ENCODE results near the gene DERL3. TPM values are rescaled to one million over a fixed set of nuclear protein-coding genes. Genes with fewer than 3 reads are reported as not detected.

DERL3 gene
- total RNA-seq, 6 experiments from 2014 or later = 0.21 to 0.88 (median 0.40) TPM

GRCh38 chr22:23801886-23802377 is 36.9 kb downstream of the DERL3 start:
- H3K9me3 Mint-ChIP-seq = no peaks in the 10 kb centered on the region
- no peak overlapping the region for H3K4me3 Mint-ChIP-seq

GRCh38 chr22:23801238-23801821 is 37.5 kb downstream of the DERL3 start:
- peak overlapping the region; percentile 14; the same call in 1 of the 2 replicates for H3K27ac Mint-ChIP-seq
- no peak overlapping the region for H3K4me3 Mint-ChIP-seq
- peaks cover 1% of the 10 kb centered on the region for H3K27me3 Mint-ChIP-seq (ENCODE audit: insufficient read depth)
- TF ChIP-seq CTCF (IDR thresholded peaks at IDR 0.05) = no peak
- no peak for DNase-seq
- H3K4me1 Mint-ChIP-seq (ENCODE audit: low read depth) = no peaks in the 10 kb centered on the region
- no peaks in the 10 kb centered on the region for H3K9me3 Mint-ChIP-seq
- peaks cover 43% of the 10 kb centered on the region for H3K36me3 Mint-ChIP-seq (ENCODE audit: low read depth)

More at GRCh38 chr22:23801886-23802377, 36.9 kb downstream of the DERL3 start:
- no peaks in the 10 kb centered on the region for H3K4me1 Mint-ChIP-seq (ENCODE audit: low read depth)
- peaks cover 1% of the 10 kb centered on the region for H3K27me3 Mint-ChIP-seq (ENCODE audit: insufficient read depth)
- DNase-seq = no peak
- H3K36me3 Mint-ChIP-seq (ENCODE audit: low read depth) = peaks cover 42% of the 10 kb centered on the region
- no peak overlapping the region for H3K27ac Mint-ChIP-seq
- no peak for TF ChIP-seq CTCF (IDR thresholded peaks at IDR 0.05)

GRCh38 chr22:23800297-23801237 is 38.2 kb downstream of the DERL3 start:
- Mint-ChIP-seq H3K4me3 (no peak overlapping the region), H3K36me3 (ENCODE audit: low read depth) (peaks cover 40% of the 10 kb centered on the region), H3K27ac (0 out of 2 replicates have a peak overlapping the region, but pooled peaks have one; percentile 14), H3K9me3 (no peaks in the 10 kb centered on the region), H3K27me3 (ENCODE audit: insufficient read depth) (peaks cover 1% of the 10 kb centered on the region), H3K4me1 (ENCODE audit: low read depth) (no peaks in the 10 kb centered on the region)
- no peak for DNase-seq
- no peak for TF ChIP-seq CTCF (IDR thresholded peaks at IDR 0.05)

GRCh38 chr22:23796461-23796860 is 42.3 kb downstream of the DERL3 start:
- H3K9me3 Mint-ChIP-seq = no peaks in the 10 kb centered on the region
- H3K4me1 Mint-ChIP-seq (ENCODE audit: low read depth) = peaks cover 19% of the 10 kb centered on the region
- no peak for TF ChIP-seq CTCF (IDR thresholded peaks at IDR 0.05)
- H3K27ac Mint-ChIP-seq = no peak overlapping the region; the same call in 1 of the 2 replicates
- DNase-seq = no peak
- H3K36me3 Mint-ChIP-seq (ENCODE audit: low read depth) = peaks cover 39% of the 10 kb centered on the region
- peaks cover 1% of the 10 kb centered on the region; the same call in 1 of the 2 replicates for H3K27me3 Mint-ChIP-seq (ENCODE audit: insufficient read depth)
- H3K4me3 Mint-ChIP-seq = no peak overlapping the region

GRCh38 chr22:23793326-23793725 is 45.5 kb downstream of the DERL3 start:
- no peak overlapping the region for H3K4me3 Mint-ChIP-seq
- no peaks in the 10 kb centered on the region; the same call in 1 of the 2 replicates for H3K27me3 Mint-ChIP-seq (ENCODE audit: insufficient read depth)
- H3K27ac Mint-ChIP-seq = peak overlapping the region; percentile 54; the same call in 1 of the 2 replicates
- H3K36me3 Mint-ChIP-seq (ENCODE audit: low read depth) = peaks cover 27% of the 10 kb centered on the region
- no peaks in the 10 kb centered on the region for H3K9me3 Mint-ChIP-seq
- no peak for TF ChIP-seq CTCF (IDR thresholded peaks at IDR 0.05)
- H3K4me1 Mint-ChIP-seq (ENCODE audit: low read depth) = peaks cover 41% of the 10 kb centered on the region
- DNase-seq = no peak
